ENCODE measurements around the gene SAP30BP. TPM values are rescaled to one million over a fixed set of nuclear protein-coding genes. Genes with fewer than 3 reads are reported as not detected.

Gene SAP30BP
- total and polyA plus RNA-seq, 2 of the 13 experiments (the other 11 are each of a cell fraction or from before 2014, with no cell fraction given): 67.7 to 99.4 TPM

GRCh38 chr17:75683583-75683982 lies 16.4 kb downstream of the SAP30BP start:
- BruUV-seq (replicated peaks): no TSS peak

More at GRCh38 chr17:75683583-75683982, 16.4 kb downstream of the SAP30BP start:
- intact Hi-C loops (cut with micrococcal nuclease; ENCODE audit: unreplicated experiment) (no loop called here), in situ Hi-C loops (cut with HindIII; ENCODE audit: extremely low pct_ligation_motif_present, low pct_unique_long_range_greater_than_20kb) (no loop called here)
- CTCF ChIA-PET (ENCODE audit: low intra/inter-chr PET ratio, low total read pairs): no interaction called here
- Histone ChIP-seq H4K20me1 (ENCODE audit: insufficient read depth, low read length) (peaks cover 3% of the 10 kb centered on the region; the same call in 1 of the 2 replicates), H3K4me1 (ENCODE audit: insufficient read depth, low read length) (peaks cover 16% of the 10 kb centered on the region), H3K9me3 (ENCODE audit: low read length) (no peaks in the 10 kb centered on the region), H3K36me3 (replicated peaks in 1 of 2; ENCODE audit: control insufficient read depth in 1 of 2, insufficient read depth in 2 of 2, low read length in 2 of 2) (peaks cover 19 to 62% of the 10 kb centered on the region in 2 experiments), H3K4me2 (ENCODE audit: low read depth, low read length) (no peak overlapping the region), H3K27ac (ENCODE audit: extremely low read length, insufficient read depth, low read length) (peak overlapping the region; percentile 27), H2AFZ (ENCODE audit: low read length) (no peak overlapping the region), H3K27me3 (ENCODE audit: control insufficient read depth in 1 of 2, insufficient read depth in 2 of 2, low read length in 2 of 2) (no peaks in the 10 kb centered on the region), H3K9ac (ENCODE audit: insufficient read depth, low read depth, low read length) (no peak overlapping the region), H3K79me2 (ENCODE audit: insufficient read depth, low read length) (peaks cover 58% of the 10 kb centered on the region), H3K4me3 (replicated peaks in 1 of 3; ENCODE audit: insufficient read depth in 1 of 3, low read depth in 2 of 3, low read length in 3 of 3) (no peak overlapping the region)
- WGBS (ENCODE audit: low lambda C conversion rate): 71% methylated on average over 4 of the region's 4 CpGs
- TF ChIP-seq ZNF292 (CRISPR knock-in tag; IDR thresholded peaks at IDR 0.05; ENCODE audit: borderline replicate concordance, low read depth): no peak
- TF ChIP-seq ATF2 (CRISPR knock-in tag; IDR thresholded peaks at IDR 0.05): no peak
- TF ChIP-seq SAP130 (CRISPR knock-in tag; IDR thresholded peaks at IDR 0.05; ENCODE audit: low read depth): peak; percentile 37; the same call in 1 of the 2 replicates
- no peak for TF ChIP-seq ZNF597 (CRISPR knock-in tag; IDR thresholded peaks at IDR 0.05)
- TF ChIP-seq PCBP1 (IDR thresholded peaks at IDR 0.05; ENCODE audit: borderline replicate concordance, low read depth, low read length): no peak
- peak; percentile 76 for TF ChIP-seq FOSL2 (CRISPR knock-in tag; IDR thresholded peaks at IDR 0.05)
- TF ChIP-seq PAXIP1 (CRISPR knock-in tag; conservative IDR thresholded peaks at IDR 0.05): 0 out of 2 replicates have a peak, but pooled peaks have one; percentile 25
- no peak for TF ChIP-seq ZNF253 (CRISPR knock-in tag; IDR thresholded peaks at IDR 0.05; ENCODE audit: borderline replicate concordance)
- no peak for TF ChIP-seq ZNF34 (CRISPR knock-in tag; IDR thresholded peaks at IDR 0.05; ENCODE audit: borderline replicate concordance)
- 0 out of 2 replicates have a peak, but pooled peaks have one; percentile 18 for TF ChIP-seq JUNB (CRISPR knock-in tag; IDR thresholded peaks at IDR 0.05; ENCODE audit: borderline replicate concordance)
- peak; percentile 62; the same call in 1 of the 2 replicates for TF ChIP-seq MNT (IDR thresholded peaks at IDR 0.05)
- FAIRE-seq (no peak), DNase-seq (ENCODE audit: low spot score) (peak; percentile 59), ATAC-seq (peak; percentile 75)
- POLR2A ChIA-PET: interaction anchor here (0.6 to 1.4 kb wide), 4 partner anchors 17 to 96 kb away, joined by 3 to 8 read pairs (median 4); partner anchors contain the start of genes ITGB4, RECQL5 and SAP30BP
